Osteocyte (in vitro differentiated cells): Measurements from ENCODE around the gene NUDT3. TPM values are rescaled to one million over a fixed set of nuclear protein-coding genes. Genes with fewer than 3 reads are reported as not detected.
A peak's percentile ranks its signal among the peaks of the same experiment; 100 is the strongest.

Experiments used
- DNase-seq: peaks from one replicate; pipeline ENCODE4 v3.0.0; 2021; ENCODE audit warnings: mixed read lengths; ENCODE audit not compliant: unreplicated experiment; ENCODE audit errors: extremely low spot score
- H3K27ac Mint-ChIP-seq: one replicate; pipeline ENCODE4 v1.8.0; 2021; ENCODE audit warnings: mild to moderate bottlenecking, mixed read lengths; ENCODE audit not compliant: unreplicated experiment
- H3K27me3 Mint-ChIP-seq: one replicate; pipeline ENCODE4 v1.8.0; 2021; ENCODE audit warnings: mixed read lengths; ENCODE audit not compliant: unreplicated experiment
- H3K36me3 Mint-ChIP-seq: one replicate; pipeline ENCODE4 v1.8.0; 2021; ENCODE audit warnings: mixed read lengths; ENCODE audit not compliant: unreplicated experiment
- H3K4me1 Mint-ChIP-seq: one replicate; pipeline ENCODE4 v1.8.0; 2021; ENCODE audit warnings: mixed read lengths; ENCODE audit not compliant: unreplicated experiment
- H3K4me3 Mint-ChIP-seq: one replicate; pipeline ENCODE4 v1.8.0; 2021; ENCODE audit warnings: mild to moderate bottlenecking, moderate library complexity, mixed read lengths; ENCODE audit not compliant: unreplicated experiment
- H3K9me3 Mint-ChIP-seq: one replicate; pipeline ENCODE4 v1.8.0; 2021; ENCODE audit warnings: mixed read lengths; ENCODE audit not compliant: unreplicated experiment
- total RNA-seq: library from RNA; stranded (reverse); gene quantifications from 2 replicates; pipeline ENCODE4 v1.2.1, GENCODE V29; 2021
- TF ChIP-seq, protein P1 (sequence below): fragments of 200-600 bp; sonication (generic); IDR thresholded peaks from 2 replicates; pipeline ENCODE4 v1.5.0; 2021; ENCODE audit warnings: antibody characterized with exemption, mild to moderate bottlenecking, moderate library complexity

Gene NUDT3
- total RNA-seq, 1 donor from 2014 or later: 32.0 TPM

DNA sequence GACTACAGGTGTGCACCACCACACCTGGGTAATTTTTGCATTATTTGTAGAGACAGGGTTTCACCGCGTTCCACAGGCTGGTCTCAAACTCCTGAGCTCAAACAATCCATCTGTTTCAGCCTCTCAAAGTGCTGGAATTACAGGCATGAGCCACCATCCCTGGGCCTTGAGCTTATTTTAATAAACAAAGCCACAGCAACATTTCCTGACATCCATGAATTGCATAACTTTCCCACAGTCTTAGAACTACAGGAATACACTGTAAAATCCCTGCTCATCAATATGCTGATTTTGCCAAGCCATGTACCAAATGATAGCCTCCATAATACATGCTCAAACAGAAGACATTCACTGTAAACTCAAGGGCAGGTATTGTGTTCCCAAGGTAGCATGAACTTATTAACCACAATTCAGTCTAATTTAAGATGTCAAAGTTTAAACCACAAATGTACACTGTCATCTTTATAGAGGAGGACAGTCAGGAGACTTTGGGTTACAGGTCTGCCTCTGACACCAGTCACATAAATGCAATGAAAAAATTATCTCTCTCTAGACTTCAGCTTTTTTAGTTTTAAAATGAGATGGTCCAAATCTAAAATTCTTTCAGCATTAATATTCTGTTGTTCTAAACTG is 40.0 kb downstream of the NUDT3 start:
- H3K9me3 Mint-ChIP-seq: no peaks in the 10 kb centered on the region
- H3K36me3 Mint-ChIP-seq: no peaks in the 10 kb centered on the region
- H3K4me1 Mint-ChIP-seq: peaks cover 41% of the 10 kb centered on the region
- TF ChIP-seq, protein P1, sequence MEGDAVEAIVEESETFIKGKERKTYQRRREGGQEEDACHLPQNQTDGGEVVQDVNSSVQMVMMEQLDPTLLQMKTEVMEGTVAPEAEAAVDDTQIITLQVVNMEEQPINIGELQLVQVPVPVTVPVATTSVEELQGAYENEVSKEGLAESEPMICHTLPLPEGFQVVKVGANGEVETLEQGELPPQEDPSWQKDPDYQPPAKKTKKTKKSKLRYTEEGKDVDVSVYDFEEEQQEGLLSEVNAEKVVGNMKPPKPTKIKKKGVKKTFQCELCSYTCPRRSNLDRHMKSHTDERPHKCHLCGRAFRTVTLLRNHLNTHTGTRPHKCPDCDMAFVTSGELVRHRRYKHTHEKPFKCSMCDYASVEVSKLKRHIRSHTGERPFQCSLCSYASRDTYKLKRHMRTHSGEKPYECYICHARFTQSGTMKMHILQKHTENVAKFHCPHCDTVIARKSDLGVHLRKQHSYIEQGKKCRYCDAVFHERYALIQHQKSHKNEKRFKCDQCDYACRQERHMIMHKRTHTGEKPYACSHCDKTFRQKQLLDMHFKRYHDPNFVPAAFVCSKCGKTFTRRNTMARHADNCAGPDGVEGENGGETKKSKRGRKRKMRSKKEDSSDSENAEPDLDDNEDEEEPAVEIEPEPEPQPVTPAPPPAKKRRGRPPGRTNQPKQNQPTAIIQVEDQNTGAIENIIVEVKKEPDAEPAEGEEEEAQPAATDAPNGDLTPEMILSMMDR: no peak
- H3K27ac Mint-ChIP-seq: peak overlapping the region; percentile 23
- no peaks in the 10 kb centered on the region for H3K27me3 Mint-ChIP-seq
- no peak overlapping the region for H3K4me3 Mint-ChIP-seq
- DNase-seq: no peak

DNA sequence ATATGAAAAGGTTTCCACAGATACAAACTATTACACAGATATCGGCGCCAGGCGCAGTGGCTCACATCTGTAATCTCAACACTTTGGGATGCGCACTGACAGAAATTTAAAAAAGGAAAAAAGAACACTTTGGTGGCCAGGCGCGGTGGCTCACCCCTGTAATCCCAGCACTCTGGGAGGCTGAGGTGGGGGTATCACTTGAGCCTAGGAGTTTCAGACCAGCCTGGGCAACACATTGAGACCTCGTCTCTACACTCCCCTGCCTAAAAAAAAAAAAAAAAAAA is 41.6 kb downstream of the NUDT3 start:
- Mint-ChIP-seq H3K36me3 (no peaks in the 10 kb centered on the region), H3K4me1 (peaks cover 39% of the 10 kb centered on the region), H3K4me3 (no peak overlapping the region), H3K9me3 (no peaks in the 10 kb centered on the region), H3K27ac (no peak overlapping the region), H3K27me3 (no peaks in the 10 kb centered on the region)
- TF ChIP-seq, protein P1: no peak
- DNase-seq: no peak

DNA sequence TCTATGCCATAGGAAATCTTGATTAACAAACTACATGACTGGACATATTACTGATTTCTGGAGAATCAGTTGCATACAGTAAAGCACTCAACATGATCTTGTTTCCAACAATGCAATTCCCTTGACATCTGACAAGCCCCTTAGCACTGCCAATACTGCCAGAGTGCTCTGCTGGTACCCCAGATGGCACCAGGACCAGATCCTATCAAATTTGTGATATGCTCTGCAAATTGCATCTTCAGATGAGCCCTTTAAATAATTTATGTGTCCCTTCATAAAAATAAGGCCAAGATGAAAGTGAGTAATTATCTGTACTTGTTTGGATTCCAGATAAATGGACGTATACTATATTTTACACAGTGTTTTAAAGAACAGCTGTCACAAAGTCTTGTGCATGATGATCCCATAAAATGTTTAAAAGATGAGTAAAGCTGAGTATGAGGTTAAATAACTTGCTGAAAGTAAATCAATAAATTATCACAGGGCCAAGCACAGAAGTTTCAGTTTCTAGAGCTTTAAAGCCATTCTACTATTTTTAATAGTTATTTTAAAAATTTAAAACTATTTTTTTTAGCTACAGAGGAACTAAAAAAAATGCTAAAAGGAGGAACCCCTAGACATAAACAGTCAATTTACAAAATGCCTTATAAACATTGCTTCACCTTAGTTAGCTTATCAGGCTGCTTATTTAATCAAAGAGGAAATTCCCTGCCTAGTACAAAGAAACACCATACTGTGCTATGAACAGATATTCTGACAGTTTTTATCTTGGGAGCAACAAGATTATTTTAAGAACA is 42.1 kb downstream of the NUDT3 start:
- no peak overlapping the region for H3K27ac Mint-ChIP-seq
- TF ChIP-seq, protein P1: no peak
- DNase-seq: no peak
- H3K27me3 Mint-ChIP-seq: no peaks in the 10 kb centered on the region
- no peak overlapping the region for H3K4me3 Mint-ChIP-seq
- H3K9me3 Mint-ChIP-seq: no peaks in the 10 kb centered on the region
- H3K4me1 Mint-ChIP-seq: peaks cover 37% of the 10 kb centered on the region
- no peaks in the 10 kb centered on the region for H3K36me3 Mint-ChIP-seq

DNA sequence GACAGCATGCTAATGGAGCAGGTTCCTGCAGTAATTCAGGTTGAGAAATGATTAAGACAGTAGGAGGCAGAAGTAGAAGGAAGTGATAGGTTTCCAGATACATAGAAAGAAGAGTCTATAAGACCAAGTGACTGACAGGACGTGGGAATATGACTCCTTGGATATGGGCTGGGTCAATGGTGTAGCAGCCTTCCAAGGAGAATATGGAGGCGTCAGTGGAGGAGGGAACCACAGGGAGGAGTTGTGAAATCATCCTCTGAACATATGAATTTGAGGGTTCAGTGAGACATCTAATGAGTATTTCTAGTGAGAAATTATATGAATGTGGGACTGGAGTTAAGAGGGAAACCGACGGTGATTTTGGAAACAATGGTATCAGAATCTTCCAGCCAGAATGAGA is 43.3 kb downstream of the NUDT3 start:
- Mint-ChIP-seq H3K4me1 (peaks cover 36% of the 10 kb centered on the region), H3K4me3 (no peak overlapping the region), H3K27ac (no peak overlapping the region), H3K36me3 (no peaks in the 10 kb centered on the region), H3K27me3 (no peaks in the 10 kb centered on the region), H3K9me3 (no peaks in the 10 kb centered on the region)
- TF ChIP-seq, protein P1: no peak
- DNase-seq: no peak

DNA sequence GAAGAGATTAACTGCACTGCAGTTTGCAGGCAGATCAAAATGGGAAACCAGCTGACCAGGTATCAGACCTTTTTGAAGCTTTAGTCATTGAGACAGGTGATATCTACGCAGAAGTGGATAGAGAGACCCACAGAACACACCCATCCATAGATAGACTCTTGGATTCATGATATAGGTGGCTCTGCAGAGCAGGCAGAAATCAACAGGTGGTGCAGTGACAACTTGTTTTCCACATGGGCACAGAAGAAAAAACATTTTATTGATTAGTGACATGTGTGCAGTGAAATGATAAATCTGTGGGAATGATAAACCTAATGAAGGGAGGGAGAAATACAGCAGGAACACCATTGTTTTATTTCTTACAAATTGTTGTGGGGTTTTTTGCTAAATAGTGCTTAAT is 45.2 kb downstream of the NUDT3 start:
- Mint-ChIP-seq H3K27me3 (no peaks in the 10 kb centered on the region), H3K4me1 (peaks cover 30% of the 10 kb centered on the region), H3K27ac (no peak overlapping the region), H3K9me3 (no peaks in the 10 kb centered on the region), H3K4me3 (no peak overlapping the region), H3K36me3 (no peaks in the 10 kb centered on the region)
- no peak for DNase-seq
- TF ChIP-seq, protein P1: no peak
